ENCODE measurements around the gene BRD4.
A peak's percentile ranks its signal among the peaks of the same experiment; 100 is the strongest.
"Not testable (repeated sequence)": the region's sequence is repeated elsewhere in the genome, so short reads cannot be mapped to it uniquely, and the experiment has no call there.

The BRD4 gene

DNA sequence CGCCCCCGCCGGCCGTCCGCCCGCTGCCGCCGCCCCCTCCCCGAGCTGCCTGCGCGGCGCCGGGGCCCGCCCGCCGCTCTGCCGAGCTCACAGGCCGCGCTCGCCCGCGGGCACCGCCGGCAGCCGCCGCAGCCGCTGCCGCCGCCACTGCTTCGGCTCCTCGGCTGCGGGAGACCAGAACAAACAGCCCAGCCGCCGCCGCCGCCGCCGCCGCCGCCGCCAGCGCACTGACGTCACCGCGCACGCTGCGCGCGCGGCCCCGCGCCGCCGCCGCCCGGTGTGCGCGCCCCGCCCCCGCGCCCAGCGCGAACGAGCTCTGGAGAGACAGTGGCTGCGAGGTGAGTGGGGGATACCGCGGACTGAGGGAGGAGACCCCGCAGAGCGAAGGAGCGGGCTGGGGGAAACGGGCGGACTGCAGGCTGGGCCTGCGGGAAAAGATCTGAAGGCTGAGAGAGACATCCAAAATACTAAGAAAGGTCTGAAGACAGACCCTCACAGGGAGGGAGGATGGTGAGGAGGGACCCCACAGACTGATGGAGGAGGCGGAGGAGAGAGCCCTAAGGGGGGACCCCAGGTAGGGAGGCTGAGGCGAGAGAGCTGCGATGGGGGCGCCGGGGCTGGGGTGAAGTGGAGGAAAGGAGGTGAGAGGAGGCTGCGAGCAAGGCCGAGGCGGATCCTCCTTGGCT is at the start of gene BRD4:
Gene BRD4 (minus strand): TSS at position 229 of the 686 bp plus-strand sequence. CDS start 59,440 bp downstream, outside the sequence.
- DNase-seq (ENCODE audit: low read depth in 1 of 2, low spot score in 1 of 2): peak; percentile 46 to 70

DNA sequence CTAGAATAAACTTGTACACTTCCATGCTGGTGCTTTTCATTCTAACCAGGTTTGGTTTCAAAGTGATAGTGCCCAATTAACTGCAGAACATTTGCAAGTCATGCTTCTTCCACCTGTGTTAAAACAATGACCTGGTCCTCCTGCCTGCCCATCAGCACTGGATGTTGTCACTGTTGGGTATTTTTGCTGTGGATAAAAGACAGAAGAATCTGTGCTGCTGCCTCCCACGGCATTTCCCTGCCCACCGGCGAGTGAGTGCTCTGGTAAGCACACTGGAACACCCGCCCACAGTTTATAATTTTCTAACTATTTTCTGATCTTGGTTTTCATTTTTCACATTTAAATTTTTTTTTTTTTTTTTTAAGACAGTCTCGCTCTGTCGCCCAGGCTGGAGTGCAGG is 49.5 kb upstream of the BRD4 start:
- DNase-seq (ENCODE audit: low read depth in 1 of 2, low spot score in 1 of 2): no peak

DNA sequence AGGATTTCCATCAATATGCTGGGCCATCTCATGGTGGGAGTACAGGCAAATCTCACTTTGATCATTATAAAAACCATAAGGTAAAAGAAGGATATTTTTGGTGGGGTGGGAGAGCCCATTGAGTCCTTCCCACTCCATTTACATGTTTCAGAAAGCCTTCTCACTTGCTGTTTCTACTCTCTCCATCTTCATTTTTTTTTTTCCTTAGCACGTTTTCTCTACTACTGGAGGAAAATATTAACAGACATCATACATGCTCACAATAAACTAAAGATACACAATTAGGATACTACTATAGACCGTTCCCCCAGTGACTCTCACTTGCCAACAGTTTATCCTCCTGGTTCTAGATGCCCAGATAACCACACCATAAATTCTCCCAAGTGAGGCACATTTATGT is 49.1 kb upstream of the BRD4 start:
- DNase-seq (ENCODE audit: low read depth in 1 of 2, low spot score in 1 of 2): no peak

DNA sequence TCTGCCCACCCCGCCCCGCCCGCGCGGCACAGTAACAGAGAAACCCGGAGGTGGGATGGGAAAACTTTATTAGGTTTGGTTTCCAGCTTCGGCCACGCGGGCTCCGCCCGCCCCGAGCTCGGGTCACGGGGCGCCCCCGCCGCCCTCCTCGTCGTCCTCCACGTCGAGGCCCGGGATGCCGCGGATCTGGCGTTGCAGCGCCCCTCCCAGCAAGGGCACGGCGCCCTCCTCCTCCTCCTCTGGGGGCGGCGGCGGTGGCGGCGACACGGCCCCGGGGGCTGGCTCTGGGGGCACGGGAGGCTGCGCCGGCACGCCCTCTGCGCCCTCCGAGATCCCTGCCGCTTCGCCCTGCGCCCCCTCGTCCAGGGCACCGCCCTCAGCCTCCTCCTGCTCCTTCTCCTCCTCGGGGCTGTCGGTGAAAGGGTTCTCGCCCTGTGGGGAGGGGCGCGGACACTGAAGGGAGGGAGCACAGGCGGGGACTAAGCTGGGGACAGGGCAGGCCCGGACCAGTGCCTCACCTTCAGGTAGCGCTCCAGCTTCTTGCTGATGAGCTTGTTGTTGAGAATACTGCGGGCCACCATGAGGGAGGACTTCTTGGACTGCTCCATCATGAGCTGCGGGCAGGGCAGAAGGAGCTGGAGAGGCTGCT is 47.8 kb upstream of the BRD4 start:
- no peak for DNase-seq (ENCODE audit: low read depth in 1 of 2, low spot score in 1 of 2)

DNA sequence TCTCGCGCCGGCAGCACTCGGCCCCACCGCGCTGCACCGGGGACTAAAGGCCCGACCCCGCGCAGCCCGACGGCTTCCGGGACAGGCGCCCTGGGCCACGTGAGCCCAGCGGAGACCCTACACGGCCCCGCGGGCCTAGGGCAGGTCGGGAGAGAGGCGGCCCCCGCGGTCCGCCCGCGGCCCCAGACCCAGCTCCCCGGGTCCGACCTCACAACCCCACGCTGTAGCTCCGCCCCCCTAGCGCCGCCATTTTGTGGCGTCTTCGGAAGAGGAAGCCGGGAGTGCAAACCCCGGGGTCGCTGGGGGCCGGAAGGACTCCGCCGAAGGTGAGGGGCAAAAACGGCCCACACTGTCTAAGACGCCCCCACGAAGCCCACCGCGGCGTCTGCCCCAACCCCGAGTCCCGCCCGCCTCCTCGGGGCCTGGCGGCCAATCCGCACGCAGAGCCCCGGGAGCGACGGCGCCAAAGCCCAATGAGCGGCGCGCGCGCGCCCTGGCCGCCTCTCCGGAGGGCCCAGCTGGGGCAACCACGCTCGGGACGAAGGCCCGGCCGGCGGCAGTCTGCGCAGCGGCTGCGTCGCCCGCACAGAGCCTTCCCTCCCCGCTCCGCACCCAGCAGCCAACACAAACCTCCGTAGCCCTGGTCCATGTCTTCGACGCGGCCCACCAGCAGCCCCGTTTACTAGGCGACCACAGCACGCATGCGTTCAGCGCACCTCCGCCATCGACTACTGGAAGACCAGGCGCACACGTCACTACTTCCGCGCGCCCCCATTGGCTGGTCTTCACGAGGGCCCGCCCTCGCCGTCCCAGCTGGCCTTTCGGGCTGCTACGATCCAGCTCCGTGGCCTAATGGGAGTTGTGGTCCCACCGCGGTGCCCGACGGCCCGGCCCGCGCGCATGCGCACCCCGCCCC is 47.0 kb upstream of the BRD4 start, which contains the start of gene AKAP8:
Gene AKAP8 (minus strand): TSS at position 705 of the 916 bp plus-strand sequence. CDS start 56 bp downstream, at position 649.
- peak; percentile 94 to 98 for DNase-seq (ENCODE audit: low read depth in 1 of 2, low spot score in 1 of 2)

DNA sequence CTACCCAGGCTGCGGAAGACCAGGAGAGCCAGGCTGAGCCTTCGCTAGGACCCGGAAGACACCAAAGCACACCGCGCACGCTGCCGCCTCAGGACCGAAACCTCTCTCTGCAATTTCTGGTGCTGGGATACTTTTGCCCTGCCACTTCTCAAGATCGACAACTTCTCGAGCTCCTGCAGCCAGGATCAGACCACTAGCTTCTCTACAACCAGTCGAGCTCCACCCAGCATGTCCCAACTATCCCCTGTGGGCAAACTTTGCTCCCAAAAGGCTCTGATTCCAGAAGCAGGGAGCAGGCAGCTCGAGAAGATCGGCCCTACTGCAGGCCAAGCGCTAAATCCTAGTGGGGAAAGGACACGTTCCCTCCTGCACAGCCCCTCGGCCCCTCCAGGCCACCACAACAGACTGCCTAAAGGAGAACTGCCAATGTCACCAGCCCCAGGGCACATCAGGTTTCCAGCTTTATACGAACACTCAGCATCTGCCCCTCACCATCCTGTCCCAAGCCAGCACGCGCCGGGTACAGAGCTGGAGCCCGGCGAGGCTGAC is 46.3 kb upstream of the BRD4 start:
- DNase-seq (ENCODE audit: low read depth in 1 of 2, low spot score in 1 of 2): peak in 1 of 2 donors; percentile 28

DNA sequence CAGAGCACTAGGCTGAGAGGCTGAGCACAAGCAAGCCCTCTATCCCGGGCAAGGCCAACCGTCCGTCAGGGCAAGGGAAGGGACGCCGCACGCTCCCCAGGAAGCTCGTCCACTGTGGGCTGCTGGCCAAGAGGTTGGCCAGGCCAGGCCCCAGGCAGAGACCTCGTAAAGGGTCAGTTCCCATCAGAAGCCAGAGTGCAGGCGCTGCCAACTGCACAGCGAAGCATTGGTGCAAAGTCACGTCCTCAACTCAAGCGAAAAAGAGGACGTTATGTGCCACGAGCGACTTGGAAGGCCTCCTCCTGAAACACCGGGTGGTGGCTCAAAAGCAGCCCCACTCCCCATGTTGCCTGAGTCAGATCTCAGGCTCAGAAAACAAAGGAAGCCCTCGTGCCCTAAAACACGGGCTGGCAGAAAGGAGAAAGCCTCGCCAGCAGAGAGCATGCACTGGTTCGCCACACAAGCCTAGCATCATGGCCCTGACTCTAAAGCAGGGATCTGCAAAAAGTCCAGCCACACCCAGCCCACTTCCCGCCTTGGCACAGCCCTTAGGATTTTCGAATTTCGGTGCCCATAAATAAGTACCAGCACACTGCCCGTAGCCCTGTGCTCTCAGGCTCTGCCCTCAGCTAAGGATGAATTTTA is 42.6 kb upstream of the BRD4 start:
- DNase-seq (ENCODE audit: low read depth in 1 of 2, low spot score in 1 of 2): no peak

DNA sequence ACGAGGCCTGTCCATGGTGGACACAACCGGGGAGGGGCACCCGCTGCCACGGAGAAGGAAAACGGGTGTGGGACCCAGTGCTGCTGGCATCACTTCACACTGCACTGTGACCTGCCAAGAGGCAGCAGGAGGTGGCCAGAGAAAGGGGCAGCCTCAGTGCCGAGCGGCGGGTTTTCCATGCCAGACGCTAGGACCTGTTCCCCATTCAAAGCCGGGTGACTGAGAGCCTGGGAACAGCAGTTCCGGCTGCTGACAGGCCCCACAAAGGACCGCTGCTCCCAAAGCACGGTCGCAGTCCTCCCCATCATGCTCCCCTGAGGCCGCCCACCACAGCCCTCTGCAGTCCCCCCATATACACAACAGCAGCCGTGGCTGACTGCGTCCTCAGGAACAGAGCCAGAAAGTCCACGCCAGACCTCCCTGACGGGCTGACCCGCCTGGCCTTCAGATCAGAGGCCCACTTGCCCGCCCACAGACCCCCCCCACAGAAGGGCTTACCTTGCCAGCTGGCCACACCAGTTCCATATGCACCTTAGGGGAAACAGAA is 41.8 kb upstream of the BRD4 start:
- no peak for DNase-seq (ENCODE audit: low read depth in 1 of 2, low spot score in 1 of 2)

DNA sequence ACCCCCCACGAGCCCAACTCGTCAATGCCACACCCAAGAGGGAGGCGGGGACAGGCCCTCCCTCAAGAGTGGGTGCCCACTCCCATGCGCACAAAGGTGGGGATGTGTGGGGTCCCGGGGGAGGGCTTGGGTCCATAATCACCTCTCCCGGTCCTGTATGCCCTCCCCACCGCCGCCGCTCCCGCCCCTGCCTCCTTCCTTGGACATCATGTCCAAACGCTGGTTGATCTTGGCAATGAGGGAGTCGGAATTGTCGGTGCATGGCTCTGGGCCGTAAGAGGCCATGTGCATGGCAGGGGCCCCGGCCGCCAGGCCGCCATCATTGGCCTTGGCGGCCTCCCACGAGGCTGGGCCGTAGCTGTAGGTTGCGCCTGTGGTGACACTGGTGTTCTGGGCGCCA is 41.3 kb upstream of the BRD4 start:
- no peak for DNase-seq (ENCODE audit: low read depth in 1 of 2, low spot score in 1 of 2)

DNA sequence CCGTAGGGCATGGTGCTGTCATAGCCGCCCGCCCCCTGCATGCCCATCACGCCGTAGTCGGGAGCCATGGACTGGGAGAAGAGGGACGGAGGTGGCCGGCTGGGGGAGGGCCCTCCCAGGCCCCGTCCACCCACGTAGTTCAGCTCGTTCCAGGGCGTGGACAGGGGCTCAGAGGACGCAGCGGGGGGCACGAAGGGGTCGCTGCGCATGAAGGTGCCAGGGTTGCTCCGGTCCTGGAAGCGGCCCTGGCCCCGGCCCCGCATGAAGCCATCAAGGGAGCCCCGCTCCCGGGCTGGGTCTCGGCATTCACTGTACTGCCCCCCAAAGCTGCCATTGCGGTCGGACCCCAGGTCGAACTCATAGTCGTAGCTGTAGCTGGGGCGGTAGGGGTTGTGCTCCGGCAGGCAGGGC is 40.6 kb upstream of the BRD4 start:
- DNase-seq (ENCODE audit: low read depth in 1 of 2, low spot score in 1 of 2): no peak

DNA sequence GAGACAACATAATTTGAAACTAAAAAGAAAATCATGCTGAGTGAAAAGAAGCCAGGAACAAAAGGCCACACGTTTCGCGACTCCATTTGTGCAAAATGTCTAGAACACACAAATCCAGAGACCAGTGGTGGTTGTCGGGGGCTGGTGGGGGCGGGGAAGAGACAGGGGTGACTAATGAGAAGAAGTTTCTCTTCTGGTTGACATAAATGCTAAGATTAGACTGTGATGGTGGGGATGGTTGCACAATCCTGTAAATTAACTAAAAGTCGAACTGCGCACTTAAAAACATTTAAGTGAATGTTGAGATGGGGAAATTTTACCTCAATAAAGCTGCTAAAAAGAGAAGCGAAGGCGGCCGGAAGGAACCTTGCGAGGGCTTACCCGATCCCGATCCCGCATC is 40.1 kb upstream of the BRD4 start:
- DNase-seq (ENCODE audit: low read depth in 1 of 2, low spot score in 1 of 2): no peak

DNA sequence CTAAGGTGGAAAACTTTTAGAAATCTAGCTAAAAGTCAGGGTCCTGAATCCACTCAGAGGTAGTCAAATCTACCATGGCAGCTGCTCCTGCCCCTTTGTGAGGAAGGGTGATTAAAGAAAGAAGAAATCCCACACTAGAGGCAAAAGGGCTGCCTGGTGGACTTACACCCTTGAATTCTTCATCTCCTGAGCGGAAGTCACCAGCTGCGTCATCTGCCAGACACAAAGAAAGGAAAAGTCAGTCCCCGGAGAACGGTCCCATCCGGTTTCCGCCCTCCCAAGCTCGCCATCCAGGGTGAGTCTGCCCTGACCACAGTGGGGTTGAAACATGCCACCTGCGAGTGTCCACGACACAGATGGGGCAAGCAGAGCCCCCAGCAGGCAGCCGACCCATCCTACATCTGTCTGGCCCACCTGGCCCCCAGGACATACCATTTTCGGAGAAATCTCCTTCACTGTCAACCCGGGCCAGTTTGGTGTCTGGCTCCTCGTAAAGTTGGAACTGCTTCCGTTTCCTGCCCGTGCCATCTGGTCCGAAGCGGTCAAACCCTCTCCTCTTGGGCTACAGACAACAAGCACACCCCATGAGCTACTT is 39.5 kb upstream of the BRD4 start:
- DNase-seq (ENCODE audit: low read depth in 1 of 2, low spot score in 1 of 2): no peak

DNA sequence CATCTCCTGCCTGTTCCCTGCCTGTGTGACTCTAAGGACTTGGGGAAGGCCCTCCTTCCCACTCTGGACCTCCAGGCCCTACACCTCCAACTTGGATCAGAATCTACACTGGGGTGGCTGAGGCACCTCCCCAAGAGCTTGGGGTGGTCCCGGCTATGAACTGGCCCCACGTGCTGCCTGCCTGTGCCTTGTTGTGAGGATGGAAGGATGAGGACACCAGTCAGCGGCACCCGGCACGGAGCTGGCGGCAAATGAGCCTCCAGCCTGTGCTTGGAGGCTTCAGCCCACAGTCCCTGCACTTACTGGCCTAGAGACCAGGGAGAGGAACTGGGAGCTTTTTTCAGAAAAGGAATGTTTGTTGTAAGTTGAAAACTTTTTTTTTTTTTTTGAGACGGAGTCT is 38.8 kb upstream of the BRD4 start:
- DNase-seq (ENCODE audit: low read depth in 1 of 2, low spot score in 1 of 2): no peak

DNA sequence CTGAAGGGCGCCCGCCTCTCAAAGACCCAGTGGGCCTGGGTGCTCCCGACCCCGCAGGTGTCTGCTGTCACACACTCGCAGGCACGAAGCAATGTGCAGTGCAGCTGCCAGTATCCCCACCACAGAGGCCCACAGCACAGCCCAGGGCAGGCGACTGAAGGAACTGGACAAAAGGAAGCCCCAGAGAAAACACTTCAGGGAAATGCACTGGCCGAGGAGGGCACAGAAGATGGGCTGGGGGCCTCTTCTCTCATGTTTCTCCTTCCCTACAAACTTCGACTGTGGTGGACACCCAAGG is 37.2 kb upstream of the BRD4 start:
- DNase-seq (ENCODE audit: low read depth in 1 of 2, low spot score in 1 of 2): no peak

DNA sequence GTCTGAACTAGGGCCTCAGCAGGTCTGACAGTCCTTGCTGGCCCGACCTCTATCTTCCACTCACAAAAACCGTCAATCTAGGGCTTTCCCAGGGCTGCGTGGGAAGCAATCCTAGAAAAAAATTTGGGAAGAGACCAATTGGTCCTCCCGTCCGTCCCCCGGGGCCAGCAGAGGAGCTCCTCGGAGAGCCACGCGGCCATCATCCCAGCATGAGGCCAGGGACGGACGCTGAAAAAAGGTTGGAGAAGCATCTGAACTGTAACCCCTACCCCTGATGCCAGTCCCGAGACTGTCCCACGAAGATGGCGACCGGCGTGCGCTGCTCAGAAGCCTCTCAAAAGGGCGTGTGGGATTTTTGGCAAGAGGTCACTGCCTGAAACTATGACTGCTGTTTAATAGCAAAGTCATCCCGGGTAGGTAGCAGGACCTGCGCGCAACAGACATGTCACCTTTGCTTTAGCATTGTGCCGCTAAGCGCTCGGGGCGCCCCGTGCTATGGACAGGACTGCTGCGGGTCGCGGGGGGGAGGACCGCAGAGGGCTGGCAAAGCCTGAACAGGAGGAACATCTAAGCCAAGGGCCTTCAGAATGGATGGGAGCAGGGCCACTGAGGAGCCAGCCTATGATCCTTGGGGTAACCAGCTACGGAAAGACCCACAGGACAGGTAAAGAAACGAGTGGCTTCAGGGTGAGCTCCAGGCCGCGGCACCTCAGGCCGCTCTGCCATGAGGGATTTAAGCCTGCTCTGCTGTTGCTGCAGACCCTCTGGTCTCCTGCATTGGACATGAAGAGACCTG is 36.7 kb upstream of the BRD4 start:
- no peak for DNase-seq (ENCODE audit: low read depth in 1 of 2, low spot score in 1 of 2)

DNA sequence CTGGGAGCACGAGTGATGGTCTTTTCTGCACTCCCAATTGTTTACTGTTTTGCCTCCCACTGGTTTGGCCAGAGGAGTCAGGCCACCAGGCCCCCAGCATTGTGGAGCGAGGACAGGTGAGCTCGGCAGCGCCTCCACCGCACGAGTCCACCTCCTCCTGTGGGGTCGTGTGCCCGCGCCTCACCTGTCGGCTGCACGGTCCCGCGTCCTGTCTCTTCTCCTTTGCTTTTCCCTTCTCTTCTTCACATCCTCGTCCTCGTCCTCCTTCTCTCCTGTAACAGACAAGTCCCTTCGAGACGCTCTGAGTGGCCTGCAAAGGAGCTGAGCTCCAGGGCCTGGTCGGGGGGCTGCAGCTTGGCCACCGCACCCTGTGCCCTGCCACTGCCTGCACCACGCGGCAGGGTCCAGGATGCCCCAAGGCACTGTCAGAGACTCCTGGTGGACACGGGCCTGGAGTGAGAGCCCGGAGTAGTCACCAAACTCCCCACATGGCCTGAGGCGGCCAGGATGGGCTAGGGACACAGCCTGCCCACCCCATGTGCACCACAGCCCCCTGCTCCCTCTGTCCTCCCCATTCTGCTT is 35.8 kb upstream of the BRD4 start:
- DNase-seq (ENCODE audit: low read depth in 1 of 2, low spot score in 1 of 2): no peak

DNA sequence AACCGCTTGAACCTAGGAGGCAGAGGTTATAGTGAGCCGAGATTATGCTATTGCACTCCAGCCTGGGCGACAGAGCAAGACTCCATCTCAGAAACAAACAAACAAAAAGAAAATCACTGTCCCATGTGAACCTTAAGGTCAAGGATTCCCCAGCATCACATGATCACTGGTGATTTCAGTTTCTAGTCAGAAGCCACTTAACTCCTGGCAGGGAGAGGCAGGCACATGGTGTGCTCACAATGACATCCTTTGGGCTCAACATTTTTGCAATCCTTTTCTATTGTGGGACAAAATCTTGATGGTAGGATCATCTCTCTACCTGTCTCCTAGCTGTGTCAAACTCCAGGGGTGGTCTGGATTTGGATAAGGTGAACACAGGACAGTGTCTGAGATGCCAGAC is 35.1 kb upstream of the BRD4 start:
- no peak for DNase-seq (ENCODE audit: low read depth in 1 of 2, low spot score in 1 of 2)

DNA sequence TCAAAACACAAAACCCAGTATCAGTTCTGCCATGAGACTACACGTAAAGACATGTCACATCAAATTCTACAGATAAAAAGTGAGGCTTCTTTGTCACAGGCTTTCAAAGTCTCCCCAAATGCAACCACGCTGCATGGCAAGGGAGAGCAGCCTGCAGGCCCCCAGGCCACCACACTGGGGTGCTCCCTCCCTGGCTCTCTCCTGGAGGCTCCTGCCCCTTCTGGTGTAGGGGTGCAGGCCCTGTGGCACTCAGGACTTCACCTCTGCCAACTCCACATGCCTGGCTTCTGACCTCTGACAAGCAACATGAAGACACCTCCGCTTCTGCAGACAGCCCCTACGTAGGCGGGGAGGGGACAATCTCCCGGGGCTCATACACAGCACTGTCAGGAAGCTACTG is 32.9 kb upstream of the BRD4 start:
- DNase-seq (ENCODE audit: low read depth in 1 of 2, low spot score in 1 of 2): no peak

DNA sequence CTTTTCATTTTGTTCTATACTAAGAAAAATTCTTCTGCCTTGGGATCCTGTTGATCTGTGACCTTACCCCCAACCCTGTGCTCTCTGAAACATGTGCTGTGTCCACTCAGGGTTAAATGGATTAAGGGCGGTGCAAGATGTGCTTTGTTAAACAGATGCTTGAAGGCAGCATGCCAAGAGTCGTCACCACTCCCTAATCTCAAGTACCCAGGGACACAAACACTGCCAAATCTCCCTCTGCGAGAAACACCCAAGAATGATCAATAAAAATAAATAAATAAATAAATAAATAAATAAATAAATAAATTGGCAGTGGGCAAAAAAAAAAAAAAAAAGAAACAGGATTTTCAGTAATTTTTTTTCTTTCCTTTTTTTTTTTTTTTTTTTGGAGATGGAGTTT is 31.5 kb upstream of the BRD4 start:
- not testable (repeated sequence) for DNase-seq (ENCODE audit: low read depth in 1 of 2, low spot score in 1 of 2)
